GM21360 (cell line): ENCODE data around the gene CEP131.

Source experiments
- ATAC-seq: cut with Tn5 transposase; IDR thresholded peaks from one replicate; pipeline ENCODE4 v1.9.1; 2021; ENCODE audit warnings: mild to moderate bottlenecking, moderate library complexity; ENCODE audit not compliant: unreplicated experiment

Gene CEP131

DNA sequence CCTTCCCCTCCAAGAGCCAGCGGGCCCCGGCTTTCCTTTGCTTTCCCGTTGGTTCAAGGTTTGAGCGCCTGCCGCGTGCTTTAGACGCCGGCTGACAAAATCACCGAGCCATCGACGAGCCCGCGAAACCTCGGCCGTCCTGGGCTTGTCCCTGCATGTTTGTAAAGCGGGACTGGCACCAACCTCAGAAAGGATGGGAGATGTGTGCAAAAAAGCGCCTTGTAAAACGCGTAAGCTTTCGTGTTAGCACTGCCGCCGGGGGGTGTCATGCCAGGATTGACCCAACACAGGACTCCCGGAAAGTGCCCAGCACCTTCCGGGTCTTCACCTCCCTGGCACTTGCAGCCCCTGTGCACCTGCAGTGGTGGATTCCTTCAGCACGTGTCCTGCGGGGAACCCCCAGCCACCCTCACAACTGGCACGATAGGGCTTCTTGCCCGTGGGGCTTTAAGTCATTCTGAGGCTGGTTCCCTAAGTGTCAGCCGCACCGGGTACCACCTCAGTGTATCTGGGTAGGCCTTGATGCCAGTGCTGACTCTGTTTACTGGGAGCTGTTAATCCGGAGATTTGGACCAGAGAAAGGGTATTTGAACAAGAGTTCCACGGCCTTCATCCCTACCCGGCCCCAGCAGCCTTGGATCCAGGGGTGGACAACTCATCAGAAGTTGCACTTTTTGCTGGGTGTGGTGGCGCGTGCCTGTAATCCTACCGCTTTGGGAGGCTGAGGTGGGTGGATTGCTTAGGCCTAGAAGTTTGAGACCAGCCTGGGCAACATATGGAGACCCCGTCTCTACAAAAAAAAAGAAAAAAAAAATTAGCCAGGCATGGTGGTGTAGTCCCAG lies 17.2 kb upstream of the CEP131 start:
- no peak for ATAC-seq

GRCh38 chr17:81238815-81239713 lies 16.3 kb upstream of the CEP131 start, which contains the start of the genes NDUFAF8 and TEPSIN:
Gene NDUFAF8 (plus strand): TSS chr17:81239318. CDS start chr17:81239364, 46 bp downstream.
Gene TEPSIN (minus strand): TSS chr17:81239055. CDS start chr17:81239033, 22 bp downstream.
- ATAC-seq = peak; percentile 85

DNA sequence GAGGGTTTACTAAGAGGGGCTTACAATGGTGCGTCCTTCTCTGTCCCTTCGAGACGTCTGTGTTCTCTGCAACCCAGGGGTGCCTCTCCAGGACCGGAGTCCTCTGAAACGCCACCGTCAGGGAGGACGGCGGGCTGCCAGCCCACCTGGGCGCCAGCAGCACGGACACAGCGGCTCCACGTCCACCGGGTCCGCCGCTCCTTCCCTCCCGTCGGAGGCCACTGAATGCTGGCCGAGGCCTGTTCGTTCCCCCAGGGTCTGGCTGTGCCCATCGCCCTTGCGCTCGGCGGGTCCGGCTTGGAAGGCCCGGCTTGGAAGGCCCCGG lies 15.7 kb upstream of the CEP131 start:
- no peak for ATAC-seq

DNA sequence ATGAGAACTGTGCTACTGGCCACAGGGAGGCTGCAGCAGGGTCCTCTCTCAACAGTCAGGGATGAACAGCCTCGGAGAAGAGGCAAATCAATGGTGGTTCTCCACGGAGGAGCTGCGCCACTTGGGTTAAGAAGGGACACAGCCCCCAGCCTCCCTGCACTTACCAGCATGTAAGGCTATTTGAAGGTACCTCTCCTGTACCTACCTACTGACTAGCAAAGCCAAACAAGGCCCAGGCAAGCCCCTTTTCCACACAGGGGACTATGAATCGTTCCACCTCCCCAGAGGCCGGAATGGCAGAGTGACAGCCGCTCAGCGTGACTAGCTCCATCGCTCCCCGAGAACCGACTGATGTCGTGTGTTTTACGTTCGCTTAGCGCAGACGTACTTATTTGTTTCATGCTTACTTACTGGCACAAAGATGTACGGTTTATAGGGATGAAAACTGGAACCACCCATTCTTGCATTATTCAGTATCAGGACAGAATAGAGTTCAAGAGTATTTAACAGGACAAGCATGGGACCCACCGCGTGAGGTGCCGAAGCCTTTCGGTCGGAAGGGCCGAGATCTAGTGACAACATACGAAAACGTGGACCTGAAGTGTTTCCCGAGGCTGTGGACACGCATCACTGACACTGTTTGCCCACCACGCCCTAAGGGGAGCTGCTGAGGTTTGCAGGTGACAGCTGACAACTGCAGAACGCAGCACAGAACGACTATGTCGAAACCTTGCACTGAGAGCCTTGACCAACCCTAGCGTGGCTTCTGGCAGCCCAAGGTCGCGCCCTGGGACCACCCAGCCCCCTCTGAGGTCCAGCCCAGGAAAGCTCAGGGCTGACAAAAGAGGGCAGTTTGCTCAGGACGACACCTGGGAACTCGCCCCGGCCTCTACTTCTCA lies 15.1 kb upstream of the CEP131 start:
- no peak for ATAC-seq

DNA sequence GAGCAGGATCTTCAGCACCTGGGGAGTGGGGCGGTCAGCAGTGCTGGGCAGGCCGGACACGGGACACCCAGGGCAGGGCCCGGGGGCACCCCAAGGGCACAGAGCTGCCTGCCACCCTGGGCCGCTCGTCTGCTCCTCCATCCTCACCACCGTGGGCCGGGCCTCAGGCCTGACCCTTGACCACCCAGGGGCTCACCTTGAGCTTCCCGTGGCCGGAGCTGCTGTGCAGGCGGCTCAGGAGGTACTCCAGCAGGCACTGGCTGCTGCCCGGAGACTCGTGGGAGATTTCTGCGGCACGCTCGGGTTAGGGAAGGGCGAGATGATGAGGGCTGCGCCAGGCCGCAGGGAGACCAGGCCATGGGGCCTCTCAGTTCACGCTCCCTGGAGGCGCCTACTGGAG lies 14.0 kb upstream of the CEP131 start:
- no peak for ATAC-seq

DNA sequence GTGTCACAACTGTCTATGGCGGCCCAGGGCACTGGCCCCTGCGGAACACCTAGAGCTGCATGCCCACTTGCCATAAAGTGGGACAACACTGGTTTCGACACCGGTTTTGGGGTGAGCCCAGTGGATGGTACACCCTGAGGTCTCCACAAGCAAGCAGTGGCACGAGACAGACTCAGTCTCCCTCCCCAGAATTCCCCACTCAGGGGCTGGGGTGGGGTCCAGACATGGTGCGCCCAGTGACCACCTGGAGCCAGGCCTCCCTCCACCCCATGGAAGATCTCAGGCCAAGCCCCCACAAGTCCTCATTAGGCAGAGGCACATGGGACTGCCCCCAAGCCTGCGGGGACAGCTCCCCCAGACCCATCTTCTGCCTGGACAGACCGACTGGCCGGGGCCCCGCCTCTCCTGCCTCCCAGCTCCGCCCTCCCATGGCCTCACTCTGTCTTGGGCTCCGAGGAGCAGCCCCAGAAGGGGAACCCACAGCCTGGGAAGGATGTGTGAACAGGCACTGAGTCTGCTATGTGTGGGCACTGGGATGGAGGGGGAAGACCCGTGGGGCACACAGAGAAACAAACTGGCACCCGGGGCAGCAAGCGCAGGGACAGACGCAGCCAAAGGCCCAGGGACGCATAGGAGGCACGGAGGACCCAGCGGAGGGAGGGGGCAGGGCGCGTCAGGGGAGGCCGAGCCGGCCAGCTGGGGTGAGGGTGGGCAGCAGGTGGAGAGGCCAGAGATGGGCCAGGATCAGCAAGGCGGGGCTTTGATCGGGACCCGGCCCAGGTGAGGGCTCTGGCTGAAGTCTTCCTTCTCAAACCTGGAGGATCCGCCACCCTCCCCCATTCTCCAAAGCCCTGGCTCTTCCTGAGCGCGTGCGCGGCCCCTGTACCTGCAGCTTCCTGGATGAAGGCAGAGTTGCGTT lies 13.3 kb upstream of the CEP131 start:
- no peak for ATAC-seq

DNA sequence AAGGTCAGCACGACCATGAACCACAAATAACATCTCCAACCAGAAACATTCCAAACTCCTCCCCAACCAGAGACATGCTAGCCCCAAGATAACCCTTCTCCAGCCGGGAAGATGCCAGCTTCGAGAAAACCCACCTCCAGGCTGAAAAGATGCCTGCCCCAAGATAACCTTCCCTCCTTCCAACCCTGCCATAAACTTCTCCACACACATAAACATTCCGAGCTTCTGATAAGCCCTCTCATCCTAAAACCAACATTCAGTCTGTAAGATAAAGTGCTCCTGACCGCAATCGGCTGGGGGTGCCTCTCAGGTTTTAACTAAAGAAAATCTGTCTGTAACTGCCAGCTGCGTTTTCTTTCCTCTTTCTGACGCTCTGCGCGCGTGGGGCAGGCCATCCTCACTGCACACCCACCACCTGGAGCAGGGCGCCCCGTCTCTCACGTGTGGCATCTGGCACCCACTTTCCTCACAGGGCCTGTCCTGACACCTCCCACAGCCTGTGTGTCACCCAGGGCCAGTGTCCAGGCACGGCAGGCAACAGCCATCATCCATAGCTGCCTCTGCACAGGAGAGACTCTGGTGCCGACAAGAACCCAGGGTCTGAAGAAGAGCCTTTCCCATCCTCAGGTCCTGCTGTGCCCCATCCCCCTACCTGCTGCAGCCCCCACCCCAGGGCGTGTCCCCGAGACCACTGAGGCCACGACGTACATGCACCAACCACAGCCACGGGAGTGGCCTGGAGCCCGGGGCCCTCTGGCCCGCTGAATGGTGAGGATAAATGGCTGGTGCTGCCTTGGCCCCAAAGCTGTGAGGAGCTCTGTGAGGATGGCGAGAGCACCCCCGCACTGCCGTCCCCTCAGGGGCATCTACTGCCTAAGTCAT lies 12.4 kb upstream of the CEP131 start:
- no peak for ATAC-seq

DNA sequence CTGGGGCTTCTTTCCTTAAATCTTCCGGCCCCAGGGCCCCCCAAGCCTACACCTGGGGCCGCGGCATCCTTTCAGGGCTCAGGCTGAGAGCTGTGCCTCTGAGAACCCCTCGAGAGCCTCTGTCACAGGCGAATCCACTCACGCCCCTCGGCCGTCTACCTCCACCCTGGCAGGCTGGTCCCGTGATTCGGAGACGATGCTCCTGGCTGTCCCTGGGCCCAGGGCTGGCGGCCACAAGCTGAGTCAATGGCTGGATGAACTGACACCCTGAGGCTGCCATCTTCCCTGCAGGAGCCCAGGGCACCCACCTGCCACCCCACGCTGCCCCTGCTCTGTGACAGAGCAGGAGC lies 11.7 kb upstream of the CEP131 start:
- no peak for ATAC-seq

GRCh38 chr17:81233811-81234505 lies 11.2 kb upstream of the CEP131 start:
- ATAC-seq = no peak

DNA sequence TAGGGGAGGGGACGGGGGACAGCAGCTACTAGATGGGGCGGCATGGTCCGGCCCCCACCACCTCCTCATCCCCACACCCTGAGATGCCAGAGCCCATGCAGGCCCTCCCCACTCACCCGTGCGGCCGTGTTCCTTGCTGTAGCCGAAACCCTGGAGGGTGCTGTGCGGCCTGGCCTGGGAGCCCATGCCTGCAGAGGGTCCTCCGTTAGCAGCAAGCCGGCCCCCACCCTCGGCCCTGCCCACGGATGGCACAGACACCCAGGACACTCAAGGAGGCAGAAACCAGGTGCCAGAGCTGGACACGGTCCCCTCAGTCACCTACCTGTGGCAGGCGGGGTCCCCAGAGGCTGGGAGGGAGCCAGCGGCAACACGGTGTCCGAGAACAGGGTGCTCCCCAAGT lies 10.6 kb upstream of the CEP131 start:
- no peak for ATAC-seq

GRCh38 chr17:81232616-81233241 lies 10.0 kb upstream of the CEP131 start:
- ATAC-seq = no peak

GRCh38 chr17:81231766-81232581 lies 9.2 kb upstream of the CEP131 start:
- ATAC-seq = no peak

- ATAC-seq = no peak
Observed at GRCh38 chr17:81231121-81231645, 8.4 kb upstream of the CEP131 start.

GRCh38 chr17:81230043-81230820 lies 7.5 kb upstream of the CEP131 start:
- no peak for ATAC-seq

DNA sequence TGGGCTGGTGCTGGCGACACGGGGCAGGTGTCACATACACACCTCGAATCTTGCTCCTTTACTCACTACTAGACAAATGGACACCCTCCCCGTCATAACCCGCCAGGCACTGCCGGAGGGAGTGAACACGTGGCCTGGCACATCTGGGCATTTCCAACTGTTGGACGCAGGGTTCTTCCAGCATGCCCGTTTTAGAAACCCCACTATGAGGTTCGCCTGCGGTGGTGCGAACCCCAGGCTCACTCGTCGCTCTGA lies 6.8 kb upstream of the CEP131 start:
- no peak for ATAC-seq
